Head of caudate nucleus (tissue), 42 donors: ENCODE data around the gene DBNDD1.
"Not testable (repeated sequence)": the region's sequence is repeated elsewhere in the genome, so short reads cannot be mapped to it uniquely, and the experiment has no call there.

ENCODE experiments used
- DNase-seq, 42 donors: peaks; one replicate each; pipeline versions ENCODE4 v3.0.0 to v3.0.0-alpha.2; 2020 to 2021; ENCODE audit warnings: mixed read lengths in 7 of 42
- intact Hi-C: fragments of 100-400 bp; cut with DNase I; formaldehyde crosslinking; loops from one replicate; pipeline ENCODE4 v1.15.0; 2022

Gene DBNDD1

GRCh38 chr16:89999831-90000574 lies 19.3 kb downstream of the DBNDD1 start:
- intact Hi-C loops: no loop called here
- DNase-seq: no peak

- intact Hi-C loops: no loop called here
These were observed 23.1 kb downstream of the DBNDD1 start for GRCh38 chr16:89996178-89996489.

DNA sequence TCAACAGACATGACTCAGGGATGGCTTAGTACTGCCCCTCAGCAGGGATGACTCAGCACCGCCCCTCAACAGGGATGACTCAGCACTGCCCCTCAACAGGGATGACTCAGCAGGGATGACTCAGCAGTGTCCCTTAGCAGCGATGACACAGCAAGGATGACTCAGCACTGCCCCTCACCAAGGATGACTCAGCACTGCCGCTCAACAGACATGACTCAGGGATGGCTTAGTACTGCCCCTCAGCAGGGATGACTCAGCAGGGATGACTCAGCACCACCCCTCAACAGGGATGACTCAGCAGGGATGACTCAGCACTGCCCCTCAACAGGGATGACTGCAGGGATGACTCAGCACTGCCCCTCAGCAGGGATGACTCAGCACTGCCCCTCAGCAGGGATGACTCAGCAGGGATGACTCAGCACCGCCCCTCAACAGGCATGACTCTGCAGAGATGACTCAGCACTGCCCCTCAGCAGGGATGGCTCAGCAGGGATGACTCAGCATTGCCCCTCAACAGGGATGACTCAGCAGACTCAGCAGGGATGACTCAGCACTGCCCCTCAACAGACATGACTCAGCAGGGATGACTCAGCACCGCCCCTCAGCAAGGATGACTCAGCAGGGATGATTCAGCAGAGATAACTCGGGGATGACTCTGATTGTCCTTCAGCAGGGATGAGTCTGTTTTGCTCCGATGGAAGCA lies 23.6 kb downstream of the DBNDD1 start:
- intact Hi-C loops: not testable (repeated sequence)
- peak in 24 of 42 donors; percentile 22 to 68 (median 49) for DNase-seq

More at GRCh38 chr16:89996178-89996489, 23.1 kb downstream of the DBNDD1 start:
- no peak for DNase-seq

- peak in 36 of 42 donors; percentile 21 to 77 (median 58) for DNase-seq
- intact Hi-C loops: not testable (repeated sequence)
These were observed 24.4 kb downstream of the DBNDD1 start for GRCh38 chr16:89994721-89995474.

DNA sequence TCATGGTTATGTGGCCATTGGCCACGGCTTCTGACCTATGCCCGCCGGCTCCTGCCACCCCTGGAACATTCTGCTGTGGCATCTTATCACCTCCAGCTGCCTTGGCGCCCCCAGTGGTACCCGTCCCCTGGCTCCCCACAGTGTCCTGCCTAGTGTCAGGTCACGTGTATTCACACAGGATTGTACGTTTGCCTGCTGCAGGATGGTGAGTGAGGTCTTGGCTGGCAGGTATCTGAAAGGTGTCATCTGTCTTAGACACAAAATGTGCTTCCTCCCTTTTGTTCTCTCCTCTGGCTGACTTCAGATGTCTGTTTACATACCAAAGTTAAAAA lies 24.9 kb downstream of the DBNDD1 start:
- intact Hi-C loops: no loop called here
- DNase-seq: no peak

GRCh38 chr16:89993971-89994370 lies 25.3 kb downstream of the DBNDD1 start:
- intact Hi-C loops: no loop called here
- no peak for DNase-seq

- intact Hi-C loops: no loop called here
- DNase-seq: no peak
These were observed 25.9 kb downstream of the DBNDD1 start for GRCh38 chr16:89993377-89993776.

GRCh38 chr16:89990799-89991198 lies 28.5 kb downstream of the DBNDD1 start:
- intact Hi-C loops: no loop called here
- DNase-seq: no peak

DNA sequence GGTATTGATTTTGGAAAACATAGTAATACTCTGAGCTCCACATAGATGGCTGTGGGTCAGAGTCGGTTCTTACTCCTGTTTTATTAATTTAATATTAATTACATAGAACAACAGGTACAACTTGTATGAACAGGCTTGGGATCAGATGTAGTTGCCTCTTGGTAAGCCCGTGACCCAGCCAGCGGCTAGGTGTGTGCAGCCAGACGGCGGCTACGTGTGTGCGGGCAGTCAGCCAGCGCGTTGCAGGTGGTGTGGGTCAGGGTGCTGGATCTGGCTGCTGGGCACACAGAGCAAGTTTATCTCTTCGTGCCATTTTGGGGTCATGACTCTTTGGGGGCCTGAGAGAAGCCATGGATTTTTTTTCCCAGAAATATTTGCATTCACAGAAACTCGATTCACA lies 30.3 kb downstream of the DBNDD1 start:
- intact Hi-C loops: no loop called here
- no peak for DNase-seq

DNA sequence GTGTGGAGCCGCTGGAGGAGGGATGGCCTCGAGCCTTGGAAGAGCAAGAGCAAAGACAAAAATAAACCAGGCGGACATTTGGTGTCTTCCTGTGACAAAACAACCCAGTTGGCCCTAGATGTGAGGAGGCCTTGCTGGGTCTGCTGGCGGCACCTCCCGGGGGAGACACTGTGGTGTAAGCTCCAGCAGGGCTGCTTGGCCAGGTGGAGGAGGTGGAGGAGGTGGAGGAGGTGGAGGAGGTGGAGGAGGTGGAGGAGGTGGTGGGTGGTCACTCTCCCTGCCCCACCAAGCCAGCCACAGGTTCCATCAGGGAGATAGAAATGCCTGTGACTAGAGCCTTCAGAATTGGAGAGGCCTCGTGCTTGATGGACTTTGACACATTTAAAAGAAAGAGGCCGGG lies 32.1 kb downstream of the DBNDD1 start:
- DNase-seq: no peak
- intact Hi-C loops: no loop called here

- intact Hi-C loops: no loop called here
- no peak for DNase-seq
These were observed 32.7 kb downstream of the DBNDD1 start for GRCh38 chr16:89986600-89986999.

GRCh38 chr16:89985219-89985618 lies 34.0 kb downstream of the DBNDD1 start:
- intact Hi-C loops: no loop called here

GRCh38 chr16:89984216-89984615 lies 35.0 kb downstream of the DBNDD1 start:
- DNase-seq: no peak
- intact Hi-C loops: no loop called here

More at GRCh38 chr16:89985219-89985618, 34.0 kb downstream of the DBNDD1 start:
- DNase-seq: no peak

DNA sequence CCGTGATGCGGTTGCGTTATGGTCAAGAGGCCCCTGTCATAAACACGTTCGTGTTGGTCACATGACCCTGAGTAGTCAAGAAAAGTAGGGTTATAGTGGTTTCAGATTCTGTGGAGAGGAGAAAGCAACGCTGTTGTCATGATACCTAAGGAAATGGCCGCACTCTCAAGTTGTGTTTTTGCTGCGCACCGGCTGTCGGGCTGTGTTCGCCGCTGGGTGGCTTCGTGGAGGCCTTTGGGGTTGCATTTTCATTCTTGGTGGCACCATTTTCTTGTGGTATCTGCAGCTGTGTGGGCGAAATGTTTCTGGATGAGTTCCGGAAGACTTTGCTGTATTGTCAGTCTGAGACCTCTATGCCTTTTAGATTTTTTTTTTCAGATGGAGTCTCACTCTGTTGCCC lies 35.7 kb downstream of the DBNDD1 start:
- no peak for DNase-seq
- intact Hi-C loops: no loop called here

DNA sequence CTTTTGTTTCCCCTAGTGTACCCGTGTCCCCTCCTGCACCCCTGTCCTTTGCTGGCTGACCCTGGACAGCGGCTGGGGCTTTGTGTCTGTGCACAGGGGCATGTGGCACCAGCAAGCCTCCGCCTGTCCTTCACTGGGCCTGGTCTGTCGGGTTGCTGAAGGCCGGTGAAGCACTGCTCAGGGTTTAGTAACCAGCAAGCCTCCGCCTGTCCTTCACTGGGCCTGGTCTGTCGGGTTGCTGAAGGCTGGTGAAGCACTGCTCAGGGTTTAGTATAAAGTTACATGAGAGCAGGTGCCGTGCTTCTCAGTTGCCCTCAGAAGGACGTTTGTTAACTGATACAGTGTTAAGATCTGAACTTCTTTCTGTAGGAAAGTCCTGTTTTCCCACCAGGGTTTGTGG lies 36.9 kb downstream of the DBNDD1 start:
- DNase-seq: no peak
- intact Hi-C loops: no loop called here

DNA sequence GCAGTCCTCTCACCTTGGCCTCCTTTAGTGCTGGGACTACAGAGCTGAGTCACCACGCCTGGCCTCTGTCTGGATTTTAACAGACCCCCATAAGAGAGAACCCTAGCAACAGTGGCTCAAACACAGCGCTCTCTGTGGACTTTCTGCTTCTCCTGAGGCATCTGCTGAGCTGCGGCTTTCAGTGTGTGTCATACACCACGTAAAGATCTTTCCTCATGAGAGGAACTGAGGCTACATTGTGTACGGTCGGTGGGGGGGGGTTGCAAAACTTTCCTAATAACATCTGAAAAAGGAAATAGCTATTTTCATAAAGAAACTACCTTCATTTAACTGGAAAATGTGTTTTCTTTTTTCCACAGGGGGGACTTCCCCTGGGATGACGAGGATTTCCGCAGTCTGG lies 37.8 kb downstream of the DBNDD1 start:
- intact Hi-C loops: no loop called here
- no peak for DNase-seq

DNA sequence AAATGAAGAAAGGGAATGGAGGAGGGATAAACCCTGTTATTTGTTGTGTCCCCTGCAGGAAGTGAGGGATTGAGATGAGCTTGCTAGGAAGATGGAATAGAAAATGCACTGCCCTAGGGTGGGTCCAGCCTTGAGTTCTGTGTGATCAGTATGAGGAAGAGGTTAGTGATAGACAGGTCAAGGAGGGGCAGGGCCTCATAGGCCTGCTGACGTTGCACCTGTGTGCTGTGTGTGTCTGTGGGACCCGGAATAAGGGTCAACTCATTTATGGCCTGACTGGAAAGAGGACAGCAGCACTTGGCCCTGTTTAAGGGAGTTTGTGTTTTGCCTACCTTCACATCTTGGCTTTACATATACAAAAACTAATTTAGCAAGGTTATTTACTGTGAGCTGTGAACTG lies 44.4 kb downstream of the DBNDD1 start:
- no peak for DNase-seq
- intact Hi-C loops: no loop called here

DNA sequence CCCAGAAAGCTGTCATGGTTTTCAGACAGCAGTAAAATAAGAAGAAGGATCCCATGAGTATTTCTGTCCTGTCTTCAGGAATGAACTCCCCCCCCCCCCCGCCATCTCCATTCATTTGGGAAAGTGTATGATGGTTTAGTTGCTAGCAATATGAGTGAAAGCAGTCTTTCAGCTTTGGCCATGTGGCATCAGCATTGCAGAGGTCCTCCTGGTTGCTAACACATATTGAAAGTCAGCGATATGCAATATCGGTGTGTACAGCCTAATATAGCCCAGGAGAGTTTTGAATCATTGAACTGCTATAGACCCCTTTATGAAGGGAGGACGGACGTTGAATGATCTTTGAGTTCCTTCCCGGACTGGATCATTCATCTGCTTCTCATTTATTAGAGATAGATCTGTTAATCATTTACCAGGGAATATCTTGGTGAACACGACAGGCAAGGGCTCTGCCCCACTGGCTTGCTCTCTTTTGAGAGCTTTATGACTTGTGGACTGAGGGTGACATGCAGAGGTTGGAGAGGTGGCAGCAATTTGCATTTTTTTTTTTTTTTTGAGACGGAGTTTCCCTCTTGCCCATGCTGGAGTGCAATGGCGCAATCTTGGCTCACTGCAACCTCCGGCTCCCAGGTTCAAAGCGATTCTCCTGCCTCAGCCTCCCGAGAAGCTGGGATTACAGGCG lies 45.5 kb downstream of the DBNDD1 start:
- intact Hi-C loops: no loop called here
- no peak for DNase-seq

DNA sequence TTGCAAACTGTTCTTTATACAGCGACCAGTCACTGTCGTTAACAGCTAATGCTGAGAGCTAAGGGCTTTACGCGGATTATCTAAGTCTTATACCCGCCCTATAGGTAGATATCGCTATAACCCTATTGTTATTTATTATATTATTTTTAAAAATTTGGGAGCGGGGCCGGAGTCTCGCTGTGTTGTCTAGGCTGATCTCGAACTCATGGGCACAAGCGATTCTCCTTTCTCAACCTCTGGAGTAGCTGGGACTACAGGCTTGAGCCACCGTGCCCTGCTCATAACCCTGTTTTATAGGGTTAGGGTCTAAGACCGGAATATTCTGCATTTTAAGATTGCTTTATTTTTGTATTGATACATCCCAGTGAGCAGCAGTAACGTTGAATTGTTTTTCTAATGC lies 46.0 kb downstream of the DBNDD1 start:
- DNase-seq: no peak
- intact Hi-C loops: no loop called here
